ENCODE data around the gene FKBP2.
"Not testable (repeated sequence)": the region's sequence is repeated elsewhere in the genome, so short reads cannot be mapped to it uniquely, and the experiment has no call there.

FKBP2 gene

DNA sequence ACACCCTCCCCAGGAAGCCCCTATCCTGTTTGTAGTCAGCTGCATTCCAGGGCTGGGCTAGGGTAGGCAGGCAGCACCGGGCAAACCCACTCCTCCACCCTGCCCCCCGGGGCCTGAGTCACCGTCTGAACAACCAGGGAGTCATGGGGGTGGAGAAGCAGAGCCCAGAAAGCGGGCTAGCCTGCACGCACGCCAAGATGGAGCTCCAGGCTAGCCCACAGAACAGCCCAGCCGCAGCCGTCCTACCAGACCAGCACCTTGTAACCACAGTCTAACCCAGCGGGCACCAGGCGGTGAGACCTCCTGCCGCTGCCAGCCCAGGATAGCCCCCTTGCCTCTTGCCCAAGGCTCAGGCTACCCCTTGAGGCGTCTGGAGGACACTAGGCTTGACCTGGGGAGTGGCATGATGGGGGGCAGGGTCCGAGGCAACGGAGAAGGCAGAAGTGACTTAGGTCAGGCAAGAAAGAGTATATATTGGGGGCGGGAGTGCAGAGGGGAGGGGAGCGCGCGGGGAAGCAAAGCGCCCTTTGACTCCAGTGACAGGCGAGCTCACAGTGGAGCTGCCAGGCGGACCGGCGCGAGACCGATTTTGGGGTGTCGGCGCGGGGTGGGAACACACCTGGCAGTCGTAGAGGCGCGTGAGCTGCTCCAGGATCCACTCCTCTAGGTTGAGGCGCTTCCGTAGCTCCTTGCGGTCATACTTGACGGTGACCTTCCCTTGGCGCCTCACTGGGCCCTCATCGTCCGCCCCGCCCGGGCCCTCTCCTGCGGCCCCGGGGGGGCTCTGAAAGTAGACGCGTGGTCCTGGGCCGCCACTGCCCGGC, 5.1 kb downstream of the FKBP2 start (continued):
- TF ChIP-seq ZBTB48 (tag by site-specific recombination; IDR thresholded peaks at IDR 0.05) (0 out of 2 replicates have a peak, but pooled peaks have one; percentile 27), GLIS1 (tag by site-specific recombination; IDR thresholded peaks at IDR 0.05) (peak; percentile 90), PRDM10 (tag by site-specific recombination; IDR thresholded peaks at IDR 0.05) (peak; percentile 67), ZNF114 (tag by site-specific recombination; IDR thresholded peaks at IDR 0.05) (no peak), ZIC2 (tag by site-specific recombination; IDR thresholded peaks at IDR 0.05) (peak; percentile 65), KLF10 (tag by site-specific recombination; IDR thresholded peaks at IDR 0.05) (0 out of 2 replicates have a peak, but pooled peaks have one; percentile 2), GLI4 (tag by site-specific recombination; IDR thresholded peaks at IDR 0.05) (no peak), ZEB2 (tag by site-specific recombination; IDR thresholded peaks at IDR 0.05) (peak; percentile 69), ZFP3 (tag by site-specific recombination; IDR thresholded peaks at IDR 0.05; ENCODE audit: low read depth) (no peak), ZNF202 (tag by site-specific recombination; IDR thresholded peaks at IDR 0.05; ENCODE audit: borderline replicate concordance) (no peak), ZNF626 (tag by site-specific recombination; IDR thresholded peaks at IDR 0.05) (no peak), ZBTB20 (tag by site-specific recombination; IDR thresholded peaks at IDR 0.05) (no peak; the same call in 1 of the 2 replicates), ZNF121 (tag by site-specific recombination; IDR thresholded peaks at IDR 0.05) (no peak), KLF1 (tag by site-specific recombination; IDR thresholded peaks at IDR 0.05) (peak; percentile 99), OVOL3 (tag by site-specific recombination; IDR thresholded peaks at IDR 0.05) (no peak), ZNF214 (tag by site-specific recombination; IDR thresholded peaks at IDR 0.05; ENCODE audit: borderline replicate concordance) (no peak), ZNF776 (tag by site-specific recombination; IDR thresholded peaks at IDR 0.05; ENCODE audit: borderline replicate concordance) (no peak), ZNF610 (tag by site-specific recombination; IDR thresholded peaks at IDR 0.05; ENCODE audit: borderline replicate concordance) (no peak), ZNF654 (tag by site-specific recombination; IDR thresholded peaks at IDR 0.05; ENCODE audit: low read depth) (no peak)
- TF ChIP-seq, protein P1, sequence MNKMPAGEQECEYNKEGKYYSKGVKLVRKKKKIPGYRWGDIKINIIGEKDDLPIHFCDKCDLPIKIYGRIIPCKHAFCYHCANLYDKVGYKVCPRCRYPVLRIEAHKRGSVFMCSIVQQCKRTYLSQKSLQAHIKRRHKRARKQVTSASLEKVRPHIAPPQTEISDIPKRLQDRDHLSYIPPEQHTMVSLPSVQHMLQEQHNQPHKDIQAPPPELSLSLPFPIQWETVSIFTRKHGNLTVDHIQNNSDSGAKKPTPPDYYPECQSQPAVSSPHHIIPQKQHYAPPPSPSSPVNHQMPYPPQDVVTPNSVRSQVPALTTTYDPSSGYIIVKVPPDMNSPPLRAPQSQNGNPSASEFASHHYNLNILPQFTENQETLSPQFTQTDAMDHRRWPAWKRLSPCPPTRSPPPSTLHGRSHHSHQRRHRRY (tag by site-specific recombination; IDR thresholded peaks at IDR 0.05) = no peak
- TF ChIP-seq, protein P2, sequence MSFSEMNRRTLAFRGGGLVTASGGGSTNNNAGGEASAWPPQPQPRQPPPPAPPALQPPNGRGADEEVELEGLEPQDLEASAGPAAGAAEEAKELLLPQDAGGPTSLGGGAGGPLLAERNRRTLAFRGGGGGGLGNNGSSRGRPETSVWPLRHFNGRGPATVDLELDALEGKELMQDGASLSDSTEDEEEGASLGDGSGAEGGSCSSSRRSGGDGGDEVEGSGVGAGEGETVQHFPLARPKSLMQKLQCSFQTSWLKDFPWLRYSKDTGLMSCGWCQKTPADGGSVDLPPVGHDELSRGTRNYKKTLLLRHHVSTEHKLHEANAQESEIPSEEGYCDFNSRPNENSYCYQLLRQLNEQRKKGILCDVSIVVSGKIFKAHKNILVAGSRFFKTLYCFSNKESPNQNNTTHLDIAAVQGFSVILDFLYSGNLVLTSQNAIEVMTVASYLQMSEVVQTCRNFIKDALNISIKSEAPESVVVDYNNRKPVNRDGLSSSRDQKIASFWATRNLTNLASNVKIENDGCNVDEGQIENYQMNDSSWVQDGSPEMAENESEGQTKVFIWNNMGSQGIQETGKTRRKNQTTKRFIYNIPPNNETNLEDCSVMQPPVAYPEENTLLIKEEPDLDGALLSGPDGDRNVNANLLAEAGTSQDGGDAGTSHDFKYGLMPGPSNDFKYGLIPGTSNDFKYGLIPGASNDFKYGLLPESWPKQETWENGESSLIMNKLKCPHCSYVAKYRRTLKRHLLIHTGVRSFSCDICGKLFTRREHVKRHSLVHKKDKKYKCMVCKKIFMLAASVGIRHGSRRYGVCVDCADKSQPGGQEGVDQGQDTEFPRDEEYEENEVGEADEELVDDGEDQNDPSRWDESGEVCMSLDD (tag by site-specific recombination; IDR thresholded peaks at IDR 0.05) = peak; percentile 62; the same call in 1 of the 2 replicates
- TF ChIP-seq, protein P3, sequence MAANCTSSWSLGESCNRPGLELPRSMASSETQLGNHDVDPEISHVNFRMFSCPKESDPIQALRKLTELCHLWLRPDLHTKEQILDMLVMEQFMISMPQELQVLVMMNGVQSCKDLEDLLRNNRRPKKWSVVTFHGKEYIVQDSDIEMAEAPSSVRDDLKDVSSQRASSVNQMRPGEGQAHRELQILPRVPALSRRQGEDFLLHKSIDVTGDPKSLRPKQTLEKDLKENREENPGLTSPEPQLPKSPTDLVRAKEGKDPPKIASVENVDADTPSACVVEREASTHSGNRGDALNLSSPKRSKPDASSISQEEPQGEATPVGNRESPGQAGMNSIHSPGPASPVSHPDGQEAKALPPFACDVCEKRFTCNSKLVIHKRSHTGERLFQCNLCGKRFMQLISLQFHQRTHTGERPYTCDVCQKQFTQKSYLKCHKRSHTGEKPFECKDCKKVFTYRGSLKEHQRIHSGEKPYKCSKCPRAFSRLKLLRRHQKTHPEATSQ (tag by site-specific recombination; IDR thresholded peaks at IDR 0.05) = peak; percentile 98; the same call in 1 of the 2 replicates
- TF ChIP-seq, protein P4, sequence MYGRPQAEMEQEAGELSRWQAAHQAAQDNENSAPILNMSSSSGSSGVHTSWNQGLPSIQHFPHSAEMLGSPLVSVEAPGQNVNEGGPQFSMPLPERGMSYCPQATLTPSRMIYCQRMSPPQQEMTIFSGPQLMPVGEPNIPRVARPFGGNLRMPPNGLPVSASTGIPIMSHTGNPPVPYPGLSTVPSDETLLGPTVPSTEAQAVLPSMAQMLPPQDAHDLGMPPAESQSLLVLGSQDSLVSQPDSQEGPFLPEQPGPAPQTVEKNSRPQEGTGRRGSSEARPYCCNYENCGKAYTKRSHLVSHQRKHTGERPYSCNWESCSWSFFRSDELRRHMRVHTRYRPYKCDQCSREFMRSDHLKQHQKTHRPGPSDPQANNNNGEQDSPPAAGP (tag by site-specific recombination; IDR thresholded peaks at IDR 0.05) = peak; percentile 85

DNA sequence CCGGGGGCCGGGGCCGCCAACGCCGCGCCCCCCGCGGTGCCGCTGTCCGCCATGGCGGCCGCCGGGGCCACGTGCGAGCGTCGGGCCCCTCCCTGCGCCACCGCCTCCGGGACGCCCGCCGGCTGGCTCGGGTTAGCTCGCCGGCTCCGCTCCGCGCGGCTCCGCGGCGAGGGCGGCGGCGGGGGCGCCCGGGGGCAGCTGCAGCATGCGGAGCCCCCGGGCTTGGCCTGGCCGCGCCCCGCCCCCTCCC, 5.7 kb downstream of the FKBP2 start:
- Histone ChIP-seq H3K36me3 (ENCODE audit: control insufficient read depth in 2 of 2, insufficient read depth in 1 of 2, low read length in 2 of 2) (peaks cover 0 to 20% of the 10 kb centered on the region in 2 experiments; a peak in 1 of 3 replicates), H3K4me3 (ENCODE audit: low read depth, low read length) (peak overlapping the region; percentile 68), H3K27ac (ENCODE audit: extremely low read depth, low read depth, low read length) (peak overlapping the region; percentile 66; the same call in 1 of the 2 replicates)
- ChIA-PET POLR2A (interaction anchor here (1.1 to 7.2 kb wide), 6 partner anchors 14 to 71 kb away, joined by 3 to 96 read pairs (median 8); partner anchors contain the start of genes NUDT22, PRDX5, TRMT112 and TRPT1), CTCF (interaction anchor here (1.7 kb wide), 2 partner anchors 8 to 58 kb away, joined by 5 to 8 read pairs; no protein-coding TSS in a partner anchor)
- not testable (repeated sequence) for H3K4me1 ChIP-seq (ENCODE audit: control insufficient read depth, insufficient read depth, low read length); H3K9me3 ChIP-seq (ENCODE audit: control insufficient read depth, insufficient read depth, low read depth, low read length)
